B cell (primary cell): ENCODE results near the gene GFI1B. TPM values are rescaled to one million over a fixed set of nuclear protein-coding genes. Genes with fewer than 3 reads are reported as not detected.

Experiments
- ATAC-seq: fragments of 200-7000 bp; cut with Tn5 transposase; one replicate; pipeline ENCODE4 v1.10.0; 2021; ENCODE audit warnings: low read depth, mild to moderate bottlenecking, moderate number of reproducible peaks, moderate library complexity
- CTCF ChIA-PET: fragments of 350-600 bp; sonication (Branson Sonifier 250); formaldehyde crosslinking; loops from one replicate; lab custom pipeline; 2021; ENCODE audit warnings: antibody characterized with exemption, inconsistent platforms; lab: Charles Lee
- POLR2A ChIA-PET: fragments of 350-600 bp; sonication (Branson Sonifier 250); formaldehyde crosslinking; loops from one replicate; lab custom pipeline; 2021; ENCODE audit warnings: antibody characterized with exemption; lab: Charles Lee
- DNase-seq: peaks from one replicate; pipeline ENCODE4 v3.0.0; 2013
- H2AFZ ChIP-seq: 2 replicates; pipeline ENCODE4 v1.6.1; 2012; ENCODE audit warnings: mild to moderate bottlenecking, low read depth, low read length; ENCODE audit not compliant: insufficient read depth, poor library complexity, severe bottlenecking
- H3K27ac ChIP-seq, 2 donors: 1 replicate in 1 of 2; 2 replicates in 1 of 2; pipeline ENCODE4 v1.5.1; 2012 to 2013; ENCODE audit warnings: low read length in 2 of 2, mild to moderate bottlenecking in 2 of 2, moderate library complexity in 1 of 2
- H3K27me3 ChIP-seq, 4 experiments: fragments of 200-600 bp in 1 of 4; sonication (generic) in 1 of 4; replicated peaks in 1 of 4; 1 replicate in 2 of 4; 2 replicates in 2 of 4; pipeline versions ENCODE4 v1.6.1 to v1.7.0; 2013 to 2016; ENCODE audit warnings: low read length in 3 of 4, mild to moderate bottlenecking in 2 of 4, mixed read lengths in 1 of 4, moderate library complexity in 1 of 4; ENCODE audit not compliant: insufficient read depth in 4 of 4, control insufficient read depth in 3 of 4; ENCODE audit errors: control extremely low read depth in 1 of 4
- H3K36me3 ChIP-seq, 2 experiments: replicated peaks in 1 of 2; 1 replicate in 1 of 2; 2 replicates in 1 of 2; pipeline versions ENCODE4 v1.6.1 to v1.7.1; 2013; ENCODE audit warnings: low read length in 1 of 2; ENCODE audit not compliant: insufficient read depth in 2 of 2, control insufficient read depth in 1 of 2; ENCODE audit errors: control extremely low read depth in 1 of 2, extremely low read depth in 1 of 2
- H3K4me1 ChIP-seq, 2 donors: fragments of 200-600 bp in 1 of 2; sonication (generic) in 1 of 2; 1 replicate in 1 of 2; 2 replicates in 1 of 2; pipeline versions ENCODE4 v1.5.1 to v1.6.1; 2013 to 2017; ENCODE audit warnings: low read length in 2 of 2; ENCODE audit not compliant: control insufficient read depth in 2 of 2, insufficient read depth in 2 of 2
- H3K4me2 ChIP-seq: replicated peaks from 2 replicates; pipeline ENCODE3; 2012; ENCODE audit warnings: mild to moderate bottlenecking, low read depth, low read length; ENCODE audit not compliant: poor library complexity, severe bottlenecking
- H3K4me3 ChIP-seq, 5 experiments: fragments of 200-600 bp in 1 of 5; sonication (generic) in 1 of 5; 1 replicate in 3 of 5; 2 replicates in 2 of 5; pipeline versions ENCODE4 v1.5.1 to v1.7.0; 2011 to 2016; ENCODE audit warnings: low read length in 4 of 5, mild to moderate bottlenecking in 4 of 5, low read depth in 2 of 5, control low read depth in 1 of 5, moderate library complexity in 1 of 5; ENCODE audit not compliant: insufficient read depth in 1 of 5; ENCODE audit errors: control extremely low read depth in 1 of 5, extremely low read depth in 1 of 5
- H3K79me2 ChIP-seq: fragments of 200-600 bp; sonication (generic); one replicate; pipeline ENCODE4 v1.6.0; 2016; ENCODE audit warnings: low read length; ENCODE audit not compliant: control insufficient read depth, insufficient read depth
- H3K9ac ChIP-seq: fragments of 200-600 bp; sonication (generic); 2 replicates; pipeline ENCODE4 v1.6.1; 2017; ENCODE audit warnings: mild to moderate bottlenecking, low read length, moderate library complexity
- H3K9me3 ChIP-seq, 3 donors: one replicate each; pipeline versions ENCODE4 v1.6.1 to v1.7.1; 2013; ENCODE audit warnings: low read length in 2 of 3; ENCODE audit not compliant: control insufficient read depth in 2 of 3, insufficient read depth in 1 of 3; ENCODE audit errors: control extremely low read depth in 1 of 3
- H4K20me1 ChIP-seq: 2 replicates; pipeline ENCODE4 v1.6.0; 2012; ENCODE audit warnings: mild to moderate bottlenecking, low read length; ENCODE audit not compliant: insufficient read depth, control insufficient read depth, poor library complexity, severe bottlenecking
- H3K27ac Mint-ChIP-seq: one replicate; pipeline ENCODE4 v1.8.0; 2021; ENCODE audit warnings: mixed read lengths
- H3K27me3 Mint-ChIP-seq: one replicate; pipeline ENCODE4 v1.8.0; 2021; ENCODE audit warnings: mixed read lengths
- H3K4me1 Mint-ChIP-seq: one replicate; pipeline ENCODE4 v1.8.0; 2021; ENCODE audit warnings: mixed read lengths
- H3K4me3 Mint-ChIP-seq: one replicate; pipeline ENCODE4 v1.8.0; 2021; ENCODE audit warnings: mixed read lengths
- H3K9me3 Mint-ChIP-seq: one replicate; pipeline ENCODE4 v1.8.0; 2022; ENCODE audit warnings: mixed read lengths; ENCODE audit not compliant: insufficient read depth
- EZH2 ChIP-seq: IDR thresholded peaks from 2 replicates; pipeline ENCODE4 v1.6.1; 2012; ENCODE audit warnings: borderline replicate concordance, low read depth, mild to moderate bottlenecking, moderate library complexity, low read length; ENCODE audit not compliant: insufficient read depth, poor library complexity, severe bottlenecking
- WGBS: methylation state at CpG from one replicate; pipeline ENCODE4 v1.1.5; 2013; ENCODE audit warnings: missing lambda C conversion rate; ENCODE audit not compliant: insufficient coverage; 5-methylcytosine and 5-hydroxymethylcytosine counted together
- intact Hi-C: fragments of 100-400 bp; cut with micrococcal nuclease; formaldehyde crosslinking; loops from one replicate; pipeline ENCODE4 v1.10.0; 2022
- polyA plus RNA-seq: library from polyadenylated mRNA; depleted of rRNA; stranded (reverse); fragments of >200 nt; gene quantifications from 2 replicates; pipeline ENCODE4 v1.2.3, GENCODE V29; 2012
- total RNA-seq, 2 donors: library from RNA; stranded (reverse); fragments of 120-200 nt in 1 of 2; gene quantifications; 1 replicate in 1 of 2; 2 replicates in 1 of 2; pipeline versions ENCODE4 v1.2.3 to v1.2.4, GENCODE V29; 2013 to 2022
- TF ChIP-seq, protein P1 (sequence below): fragments of 200-600 bp; IDR thresholded peaks from one replicate; pipeline ENCODE4 v1.8.0; 2022; ENCODE audit warnings: antibody characterized with exemption, mild to moderate bottlenecking

The GFI1B gene
- total and polyA plus RNA-seq, 2 donors (not counting 1 experiment from before 2014, with no cell fraction given), result 0.09 TPM; not detected in 1

GRCh38 chr9:132975961-132976360 is 2.5 kb upstream of the GFI1B start:
- Mint-ChIP-seq H3K27me3 (peaks cover 34% of the 10 kb centered on the region), H3K27ac (no peak overlapping the region), H3K4me3 (no peak overlapping the region), H3K9me3 (no peaks in the 10 kb centered on the region), H3K4me1 (peaks cover 24% of the 10 kb centered on the region)
- Histone ChIP-seq H3K36me3 (no peaks in the 10 kb centered on the region), H3K27ac (no peak overlapping the region), H3K9ac (no peak overlapping the region), H3K9me3 (peaks cover 0 to 11% (median 0%) of the 10 kb centered on the region in 3 donors), H2AFZ (no peak overlapping the region), H3K79me2 (no peaks in the 10 kb centered on the region), H3K4me1 (peaks cover 21 to 23% of the 10 kb centered on the region in 2 donors), H3K4me3 (no peak overlapping the region), H3K4me2 (no peak overlapping the region), H3K27me3 (peaks cover 0 to 47% (median 19%) of the 10 kb centered on the region in 4 experiments), H4K20me1 (no peaks in the 10 kb centered on the region)
- POLR2A ChIA-PET, result no interaction called here
- intact Hi-C loops, result no loop called here
- CTCF ChIA-PET, result interaction anchor here (0.6 kb wide), 1 partner anchor 64 kb away, joined by 3 read pairs; no protein-coding TSS in a partner anchor
- no peak for DNase-seq
- ATAC-seq, result no peak
- no peak for TF ChIP-seq EZH2
- TF ChIP-seq, protein P1, sequence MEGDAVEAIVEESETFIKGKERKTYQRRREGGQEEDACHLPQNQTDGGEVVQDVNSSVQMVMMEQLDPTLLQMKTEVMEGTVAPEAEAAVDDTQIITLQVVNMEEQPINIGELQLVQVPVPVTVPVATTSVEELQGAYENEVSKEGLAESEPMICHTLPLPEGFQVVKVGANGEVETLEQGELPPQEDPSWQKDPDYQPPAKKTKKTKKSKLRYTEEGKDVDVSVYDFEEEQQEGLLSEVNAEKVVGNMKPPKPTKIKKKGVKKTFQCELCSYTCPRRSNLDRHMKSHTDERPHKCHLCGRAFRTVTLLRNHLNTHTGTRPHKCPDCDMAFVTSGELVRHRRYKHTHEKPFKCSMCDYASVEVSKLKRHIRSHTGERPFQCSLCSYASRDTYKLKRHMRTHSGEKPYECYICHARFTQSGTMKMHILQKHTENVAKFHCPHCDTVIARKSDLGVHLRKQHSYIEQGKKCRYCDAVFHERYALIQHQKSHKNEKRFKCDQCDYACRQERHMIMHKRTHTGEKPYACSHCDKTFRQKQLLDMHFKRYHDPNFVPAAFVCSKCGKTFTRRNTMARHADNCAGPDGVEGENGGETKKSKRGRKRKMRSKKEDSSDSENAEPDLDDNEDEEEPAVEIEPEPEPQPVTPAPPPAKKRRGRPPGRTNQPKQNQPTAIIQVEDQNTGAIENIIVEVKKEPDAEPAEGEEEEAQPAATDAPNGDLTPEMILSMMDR, result no peak
- WGBS, result 55% methylated on average over 4 of the region's 6 CpGs

DNA sequence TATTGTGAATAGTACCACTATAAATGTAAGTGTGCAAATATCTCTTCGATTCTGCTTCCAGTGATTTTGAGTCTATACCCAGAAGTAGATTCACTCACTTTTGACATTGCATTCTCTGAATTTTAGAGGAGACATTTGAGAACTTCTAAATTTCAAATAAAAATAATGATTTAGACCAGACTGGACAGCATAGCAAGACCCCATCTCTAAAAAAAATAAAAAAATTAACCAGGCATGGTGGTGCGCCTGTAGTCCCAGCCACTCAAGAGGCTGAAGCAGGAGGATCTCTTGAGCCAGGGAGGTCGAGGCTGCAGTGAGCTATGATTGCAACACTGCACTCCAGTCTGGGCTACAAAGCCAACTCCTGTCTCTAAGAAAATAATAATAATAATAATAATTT is 1.9 kb upstream of the GFI1B start:
- CTCF ChIA-PET, result interaction anchor here (0.6 to 1.4 kb wide), 2 partner anchors 63 to 168 kb away, joined by 3 read pairs; no protein-coding TSS in a partner anchor
- no peak for ATAC-seq
- peaks cover 24% of the 10 kb centered on the region for H3K4me1 Mint-ChIP-seq

More for the DNA sequence above, 1.9 kb upstream of the GFI1B start:
- no peak overlapping the region for H3K4me2 ChIP-seq
- no peaks in the 10 kb centered on the region for H3K36me3 ChIP-seq
- H3K9me3 Mint-ChIP-seq, result no peaks in the 10 kb centered on the region
- no peak overlapping the region for H2AFZ ChIP-seq
- peaks cover 0 to 11% (median 0%) of the 10 kb centered on the region in 3 donors for H3K9me3 ChIP-seq
- H3K4me1 ChIP-seq, result peaks cover 21 to 23% of the 10 kb centered on the region in 2 donors
- H3K27me3 Mint-ChIP-seq, result peaks cover 34% of the 10 kb centered on the region
- H3K4me3 ChIP-seq, result no peak overlapping the region
- no peak overlapping the region for H3K27ac Mint-ChIP-seq
- no peak overlapping the region for H3K9ac ChIP-seq
- H3K27me3 ChIP-seq, result peaks cover 0 to 53% (median 19%) of the 10 kb centered on the region in 4 experiments
- no peak overlapping the region for H3K27ac ChIP-seq
- no peak for DNase-seq
- no peaks in the 10 kb centered on the region for H3K79me2 ChIP-seq
- WGBS, result 100% methylated on average over 1 of the region's 3 CpGs
- no peak overlapping the region for H3K4me3 Mint-ChIP-seq
- TF ChIP-seq, protein P1, result no peak
- no peak for TF ChIP-seq EZH2
- intact Hi-C loops, result no loop called here
- POLR2A ChIA-PET, result no interaction called here
- no peaks in the 10 kb centered on the region for H4K20me1 ChIP-seq
